NCI-H510A treated with DMSO at 0.1 percent for 48 hours (cell line): ENCODE data around the gene ABHD17A.
A peak's percentile ranks its signal among the peaks of the same experiment; 100 is the strongest.
"Not testable (repeated sequence)": the region's sequence is repeated elsewhere in the genome, so short reads cannot be mapped to it uniquely, and the experiment has no call there.

Experiments used
- DNase-seq: peaks from one replicate; lab custom pipeline; 2025; lab: John Stamatoyannopoulos, UW

Gene ABHD17A

DNA sequence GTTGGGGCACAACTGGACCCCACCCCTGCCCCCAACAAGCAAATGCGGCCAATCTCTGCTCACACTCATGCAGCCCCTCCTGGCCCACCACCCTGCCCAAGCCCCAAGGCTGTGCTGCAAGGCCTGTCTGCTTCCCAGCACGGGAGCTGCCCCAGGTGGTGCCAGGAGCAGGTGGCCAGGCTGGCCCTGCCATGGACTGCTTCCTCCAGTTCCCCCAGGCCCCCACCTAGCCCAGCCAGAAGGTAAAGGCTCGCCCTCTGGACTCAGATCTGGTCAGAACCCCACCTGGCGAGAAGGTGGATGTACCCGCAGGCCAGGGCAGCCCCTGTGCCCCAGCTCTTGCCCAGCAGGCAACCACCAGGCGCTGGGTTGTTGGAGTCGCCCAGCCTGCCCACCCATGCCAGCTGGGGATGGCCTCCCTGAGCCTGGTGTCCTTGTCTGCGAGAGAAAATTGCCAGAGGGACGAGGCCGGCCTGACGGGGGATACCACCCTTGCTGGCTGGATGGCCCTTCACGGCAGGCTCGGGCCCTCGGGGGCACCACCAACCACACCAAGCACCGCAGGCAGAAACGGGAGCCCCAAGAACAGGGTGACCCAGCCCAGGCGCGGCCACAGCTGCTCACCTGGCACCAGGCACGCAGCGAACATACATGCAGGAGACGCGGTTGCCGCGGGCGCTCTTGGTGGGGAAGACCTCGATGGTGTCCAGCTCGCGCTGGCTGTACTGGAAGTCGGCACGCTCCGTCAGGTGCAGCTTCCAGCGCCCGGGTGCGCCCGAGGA, 4.5 kb downstream of the ABHD17A start:
- no peak for DNase-seq

DNA sequence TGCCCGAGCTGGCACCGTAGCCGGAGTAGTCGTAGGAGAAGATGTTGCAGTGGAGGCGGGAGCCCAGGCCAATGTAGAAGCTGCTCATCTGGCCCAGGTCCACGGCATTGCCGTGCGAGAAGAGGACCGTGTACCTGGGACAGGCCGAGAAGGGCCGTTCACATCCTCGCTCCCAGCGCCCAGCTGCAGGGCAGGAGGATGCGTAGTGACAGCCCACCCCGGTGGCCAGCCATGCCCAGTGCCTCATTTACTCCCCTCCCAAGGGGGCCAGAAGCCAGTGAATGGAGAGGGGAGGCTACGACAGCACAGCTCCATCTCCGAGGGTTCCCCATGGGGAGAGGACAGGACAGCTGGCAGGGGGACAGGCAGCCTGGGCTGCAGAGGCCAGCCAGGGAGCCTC, 5.3 kb downstream of the ABHD17A start:
- DNase-seq: not testable (repeated sequence)

DNA sequence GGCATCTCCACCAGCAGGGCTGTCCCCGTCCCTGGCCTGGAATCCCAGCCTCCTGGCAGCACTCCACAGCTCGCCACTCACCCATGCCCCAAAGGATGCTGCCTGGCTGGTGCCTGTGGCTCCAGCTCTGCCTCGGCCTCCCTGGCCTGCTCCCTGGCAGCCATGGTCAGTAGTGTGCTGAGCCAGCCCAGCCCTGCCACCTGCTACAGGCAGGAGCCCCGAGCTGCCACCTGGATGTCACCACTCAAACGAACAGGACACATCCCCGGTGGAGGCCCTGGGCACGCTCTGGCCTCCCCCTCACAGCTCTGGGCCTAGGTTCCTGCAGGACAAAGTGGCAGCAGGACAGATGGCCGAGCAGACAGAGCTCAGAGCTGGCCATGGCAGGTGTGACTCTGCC, 6.7 kb downstream of the ABHD17A start:
- DNase-seq: not testable (repeated sequence)

DNA sequence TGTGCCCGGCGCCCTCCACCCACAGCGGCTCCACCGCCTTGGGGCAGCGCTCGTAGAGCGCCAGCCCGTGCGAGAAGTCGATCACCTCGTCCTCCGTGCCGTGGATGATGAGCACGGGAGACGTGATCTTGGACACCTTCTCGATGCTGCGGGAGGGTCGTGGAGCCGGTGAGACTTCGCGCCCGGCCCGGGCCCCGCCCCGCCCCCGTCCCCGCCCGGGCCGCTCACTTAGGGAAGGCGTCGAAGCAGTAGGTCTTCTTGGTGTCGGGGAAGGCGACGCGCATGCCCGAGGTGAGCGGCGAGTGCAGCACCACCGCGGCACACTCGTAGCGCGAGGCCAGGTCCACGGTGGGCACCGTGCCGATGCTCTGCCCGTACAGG, 8.0 kb downstream of the ABHD17A start:
- not testable (repeated sequence) for DNase-seq

DNA sequence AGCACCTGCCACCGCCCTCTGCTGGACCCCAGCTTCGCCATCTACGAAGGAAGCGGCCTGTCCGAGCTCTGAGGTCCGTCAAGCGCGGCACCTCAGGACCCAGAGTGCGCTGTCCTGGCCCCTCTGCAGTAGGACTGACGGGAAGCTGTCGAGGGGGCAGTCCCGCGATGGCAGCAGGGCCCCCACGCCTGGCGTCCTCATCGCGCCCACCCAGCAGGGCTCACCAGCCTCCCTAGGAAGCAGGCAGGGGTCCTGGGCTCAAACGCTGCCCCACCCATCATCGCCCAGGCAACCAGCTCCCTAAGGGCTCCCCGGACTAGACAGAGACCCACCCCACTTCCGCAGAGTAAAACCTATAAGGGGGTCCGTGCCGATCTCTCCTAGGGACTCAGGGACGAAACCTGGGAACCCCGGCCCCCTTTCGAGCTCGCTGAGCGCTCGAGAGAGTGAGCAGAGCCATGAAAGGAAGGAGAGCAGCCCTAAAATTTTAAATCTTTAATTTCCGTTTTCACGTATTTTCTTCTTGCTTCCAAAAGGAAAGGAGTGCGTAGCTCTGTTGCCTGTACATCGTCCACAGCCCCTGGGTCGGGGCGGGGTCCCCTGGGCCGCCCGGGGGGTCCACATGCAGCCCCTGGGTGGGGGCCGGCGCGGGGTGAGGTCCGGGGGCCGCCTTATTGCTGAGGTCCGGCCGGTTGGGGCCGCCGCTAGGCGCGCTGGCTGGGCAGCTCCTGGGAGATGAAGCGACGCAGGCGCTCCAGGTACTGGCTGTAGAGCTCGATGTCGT, 8.6 kb downstream of the ABHD17A start:
- DNase-seq: not testable (repeated sequence)

DNA sequence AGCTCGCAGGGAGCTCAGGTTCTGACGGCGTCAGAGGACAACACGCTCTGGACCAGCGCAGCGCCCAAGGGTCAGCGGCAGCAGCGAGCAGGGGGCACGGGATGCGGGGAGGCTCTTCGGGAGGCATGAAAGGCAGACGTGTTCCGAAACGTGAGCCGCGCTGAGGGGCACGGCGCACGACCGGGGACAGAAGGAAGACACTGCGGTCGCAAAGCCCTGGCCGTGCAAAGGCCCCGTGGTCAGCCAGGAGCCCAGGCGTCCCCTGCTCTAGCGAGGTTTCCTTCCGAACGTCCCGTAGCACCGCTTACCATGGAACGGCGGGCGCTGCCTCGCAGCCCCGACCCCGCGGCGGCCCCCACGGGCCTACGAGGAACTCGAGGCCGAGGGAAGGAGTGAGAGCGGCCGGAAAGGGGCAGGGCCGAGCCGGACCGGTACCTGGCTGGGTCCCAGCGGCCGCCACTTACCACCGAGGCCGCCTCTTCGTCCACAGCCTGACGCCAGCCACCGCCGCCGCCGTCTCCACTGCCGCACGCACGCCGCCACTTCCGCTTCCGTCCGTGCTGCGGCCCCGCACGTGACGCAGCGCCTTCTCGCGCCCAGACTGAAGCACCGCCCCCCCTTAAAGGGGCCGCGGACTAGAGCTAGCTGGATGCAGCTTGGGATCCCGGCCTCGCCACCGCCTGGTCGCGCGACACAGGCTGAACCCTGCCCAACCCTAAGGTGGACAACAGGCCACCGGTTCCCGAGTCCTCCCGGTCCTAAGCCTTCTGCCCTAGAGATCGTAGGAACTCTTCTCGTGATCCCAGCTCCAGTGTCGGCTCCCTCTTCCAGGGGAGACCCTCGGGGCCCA, 9.4 kb downstream of the ABHD17A start:
- DNase-seq: peak; percentile 58

DNA sequence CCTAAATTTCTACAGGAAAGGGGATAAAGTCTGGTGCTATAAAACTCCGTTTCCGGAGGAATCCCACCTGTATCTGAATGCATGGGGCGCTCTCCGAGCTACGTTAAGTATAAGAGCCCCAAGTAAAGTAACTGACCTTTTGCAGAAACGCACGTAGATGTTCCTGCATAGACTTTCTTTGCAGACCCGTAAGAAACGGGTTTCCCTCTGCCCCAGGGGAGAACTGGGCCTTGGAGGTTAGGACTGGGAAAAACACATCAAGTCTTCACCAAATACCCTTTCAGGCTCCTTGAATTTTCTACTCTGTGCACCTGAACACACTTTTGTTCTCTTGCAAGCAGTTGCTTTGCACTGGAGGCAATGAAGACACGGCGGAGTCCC, 10.0 kb downstream of the ABHD17A start:
- not testable (repeated sequence) for DNase-seq

DNA sequence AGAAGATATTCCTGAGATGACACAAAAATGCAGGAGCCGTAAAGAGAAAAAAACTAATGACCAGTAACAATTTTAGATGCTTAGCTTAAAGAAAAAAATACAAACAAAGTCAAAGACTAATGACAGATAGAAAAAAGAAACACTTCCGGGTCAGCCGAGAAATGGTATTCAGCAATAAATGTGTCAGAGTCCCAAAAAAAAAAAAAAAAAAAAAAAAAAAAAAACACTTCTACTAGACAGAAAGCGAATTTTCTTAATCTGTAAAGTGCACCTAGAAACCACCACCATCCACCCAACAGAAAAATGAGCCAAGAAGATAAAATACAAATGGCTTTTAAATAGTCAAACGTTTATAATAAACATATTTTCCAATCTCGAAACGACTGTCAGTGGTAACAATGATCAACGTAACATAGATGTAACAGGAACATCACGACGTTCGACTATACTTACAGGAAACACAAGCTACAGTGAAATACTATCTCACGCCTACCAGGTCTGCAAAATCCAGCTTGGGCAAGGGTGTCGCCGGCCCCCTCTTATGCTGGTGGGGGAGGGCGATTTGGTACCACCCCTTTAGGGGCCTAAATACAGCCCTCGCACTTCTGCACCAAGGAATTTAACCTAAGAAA, 10.6 kb downstream of the ABHD17A start:
- DNase-seq: no peak

DNA sequence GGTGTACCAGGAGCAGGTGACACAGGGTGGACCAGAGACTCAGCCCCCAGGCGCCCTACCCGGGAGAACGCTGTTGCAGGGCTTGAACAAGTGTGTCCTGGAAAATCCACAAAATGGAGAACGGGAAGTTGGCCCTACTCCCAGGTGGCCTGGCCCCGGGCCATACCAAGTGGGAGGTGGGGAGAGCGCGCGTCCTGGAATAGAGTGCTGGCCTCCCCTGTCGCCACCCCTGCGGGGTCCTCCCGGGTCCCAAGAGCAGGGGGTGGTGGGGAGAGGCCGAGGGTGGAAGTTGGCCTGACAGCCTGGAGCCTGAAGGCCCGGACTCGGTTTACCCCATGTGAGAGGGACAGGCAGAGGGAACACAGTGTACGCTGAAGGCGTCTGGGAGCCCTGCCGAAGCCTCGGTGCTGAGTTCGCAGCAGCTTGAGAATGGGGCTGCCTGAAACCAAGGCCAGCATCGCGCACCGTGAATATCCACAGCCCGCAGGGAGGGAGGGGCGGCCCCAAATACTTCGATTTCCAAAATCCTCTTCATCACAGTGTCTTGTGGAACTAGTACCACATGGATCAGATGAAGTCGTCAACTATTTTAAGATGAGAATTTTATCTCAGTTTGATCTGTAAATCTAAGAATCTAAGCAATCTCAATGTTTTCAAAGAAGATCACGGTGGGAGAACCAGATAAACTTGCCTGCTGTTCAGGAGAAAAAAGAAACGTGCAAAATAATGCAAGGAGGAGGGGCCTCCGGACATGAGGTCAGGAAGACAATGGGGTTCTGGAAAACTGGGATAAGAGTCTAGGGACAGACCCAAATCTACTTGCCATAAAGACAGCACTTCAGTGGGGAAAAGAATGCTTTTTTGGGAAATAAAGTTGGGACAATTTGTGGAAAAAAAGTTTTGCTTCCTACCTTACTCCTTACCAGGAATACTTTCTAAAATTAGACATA, 11.5 kb downstream of the ABHD17A start:
- DNase-seq: no peak

DNA sequence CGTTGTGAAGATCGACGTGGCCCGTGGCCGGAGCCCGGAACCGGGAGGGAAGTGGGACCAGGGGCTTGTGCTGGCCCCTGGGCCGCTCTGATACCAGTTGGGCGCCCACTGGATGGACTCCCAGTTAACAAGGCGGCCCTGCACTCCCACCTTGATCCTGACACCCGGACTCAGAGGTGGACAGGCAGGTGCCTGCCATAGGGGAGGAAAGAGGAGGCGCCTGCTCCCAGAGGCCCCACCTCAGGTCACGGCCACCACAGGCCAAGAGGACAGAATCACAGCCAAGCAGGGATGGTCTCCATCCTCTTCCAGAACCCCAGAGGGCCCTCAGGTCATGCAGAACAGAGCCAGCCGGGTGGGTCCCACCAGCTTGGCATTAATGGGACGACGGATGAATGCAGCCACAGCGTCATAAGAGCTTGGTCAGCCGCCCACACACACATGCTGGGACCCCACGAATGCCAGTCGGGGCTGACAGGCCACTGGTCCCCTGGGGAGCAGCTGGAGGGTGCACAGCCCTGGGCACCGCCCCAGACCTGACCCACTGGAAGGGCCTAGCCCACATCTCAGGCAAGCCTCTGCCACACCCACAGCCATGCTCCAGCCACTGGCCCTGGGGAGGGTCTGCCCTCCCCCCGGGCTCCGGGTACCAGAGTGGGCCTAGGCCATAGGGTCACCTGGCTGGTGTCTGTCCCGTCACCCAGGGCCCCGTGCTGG, 12.3 kb downstream of the ABHD17A start:
- no peak for DNase-seq

DNA sequence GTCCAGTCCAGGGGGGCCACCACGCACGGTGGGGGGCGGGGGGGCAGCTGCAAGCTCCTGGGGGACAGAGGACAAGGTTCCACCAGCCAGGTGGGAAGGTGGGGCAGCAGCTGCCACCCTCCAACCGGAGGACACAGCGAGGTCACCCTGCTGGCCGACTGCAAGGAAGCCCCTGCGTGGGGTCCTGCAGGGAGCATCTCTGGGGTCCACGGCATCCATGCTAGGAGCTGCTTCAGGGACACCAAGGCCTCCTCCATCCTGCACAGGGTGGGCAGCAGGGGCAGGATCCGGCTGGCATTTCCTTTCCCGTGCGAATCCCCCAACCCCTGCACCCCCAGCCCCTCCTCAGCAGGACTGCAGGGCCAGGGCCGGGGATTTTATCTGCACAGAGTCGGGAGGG, 13.7 kb downstream of the ABHD17A start:
- no peak for DNase-seq

DNA sequence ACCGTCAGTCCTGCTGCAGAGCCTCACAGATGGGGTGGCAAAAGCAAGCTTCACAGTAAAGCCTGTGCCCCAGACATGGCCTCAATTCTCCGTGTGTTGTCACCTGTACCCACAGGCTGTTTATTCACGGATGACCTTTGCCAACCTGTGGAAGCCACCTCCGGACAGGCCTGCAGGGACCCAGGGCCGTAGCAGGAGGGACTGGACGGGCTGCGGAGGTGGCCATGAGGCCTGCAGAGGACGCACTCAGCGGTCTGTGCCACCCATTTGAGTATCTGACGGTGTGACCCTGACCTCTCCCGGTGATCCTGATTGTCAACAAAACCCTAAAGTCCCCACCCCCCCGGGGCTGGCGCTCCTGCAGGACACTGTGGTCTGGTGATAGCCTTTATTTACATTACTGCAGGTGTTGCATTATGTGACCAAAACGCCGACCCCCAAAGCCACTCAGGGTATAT, 14.1 kb downstream of the ABHD17A start:
- no peak for DNase-seq

DNA sequence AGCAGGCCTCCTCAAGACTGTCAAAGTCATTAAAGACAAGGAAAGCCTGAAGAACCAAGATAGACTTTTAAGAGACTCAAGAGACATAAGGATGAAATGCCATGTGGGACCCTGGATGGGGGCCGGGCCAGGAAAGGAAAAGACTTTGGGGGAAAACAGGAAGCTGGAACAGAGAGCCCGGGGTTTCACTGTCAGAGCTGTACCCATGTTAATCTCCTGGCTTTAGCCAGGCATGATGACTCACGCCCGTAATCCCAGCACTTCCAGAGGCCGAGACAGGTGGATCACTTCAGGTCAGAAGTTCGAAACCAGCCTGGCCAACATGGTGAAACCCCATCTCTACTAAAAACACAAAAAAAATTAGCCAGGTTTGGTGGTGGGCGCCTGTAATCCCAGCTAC, 16.3 kb downstream of the ABHD17A start:
- no peak for DNase-seq

DNA sequence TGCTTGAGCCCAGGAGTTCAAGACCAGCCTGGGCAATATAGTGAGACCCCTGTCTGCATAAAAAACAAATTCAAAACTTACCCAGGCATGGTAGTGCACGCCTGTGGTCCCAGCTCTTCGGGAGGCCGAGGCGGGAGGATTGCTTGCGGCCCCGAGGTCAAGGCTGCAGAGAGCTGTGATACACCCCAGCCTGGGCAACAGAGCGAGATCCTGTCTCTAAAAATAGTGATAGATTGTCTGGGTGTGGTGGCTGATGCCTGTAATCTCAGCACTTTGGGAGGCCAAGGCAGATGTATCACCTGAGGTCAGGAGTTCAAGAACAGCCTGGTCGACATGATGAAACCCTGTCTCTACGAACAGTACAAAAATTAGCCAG, 18.0 kb downstream of the ABHD17A start:
- no peak for DNase-seq

DNA sequence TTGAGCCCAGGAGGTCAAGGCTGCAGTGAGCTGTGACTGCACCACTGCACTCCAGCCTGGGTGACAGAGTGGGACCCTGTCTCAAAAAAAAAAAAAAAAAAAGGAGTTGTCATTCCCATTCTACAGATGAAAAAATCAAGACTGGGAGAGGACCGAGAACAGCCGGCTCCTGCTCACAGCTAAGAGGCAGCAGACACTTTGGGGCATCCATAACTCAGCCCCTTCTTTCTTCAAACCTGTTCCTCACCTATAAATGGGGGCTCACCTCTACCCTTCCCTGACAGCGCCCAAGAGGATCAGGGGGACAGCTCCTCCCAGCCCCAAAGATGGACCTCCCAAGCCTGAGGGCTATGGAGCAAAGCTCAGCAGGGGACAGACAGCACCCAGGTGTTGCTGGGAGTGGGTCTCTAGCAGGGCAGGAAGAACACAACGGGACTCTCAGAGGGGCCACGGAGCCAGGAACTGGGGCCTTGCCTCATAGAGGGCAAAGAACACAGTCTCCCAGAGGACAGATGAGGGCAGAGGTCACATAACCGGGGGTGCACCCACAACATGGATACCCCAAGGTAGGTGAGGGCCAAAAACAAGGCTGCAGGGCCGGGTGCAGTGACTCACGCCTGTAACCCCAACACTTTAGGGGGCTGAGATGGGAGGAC, 18.5 kb downstream of the ABHD17A start:
- DNase-seq: no peak

DNA sequence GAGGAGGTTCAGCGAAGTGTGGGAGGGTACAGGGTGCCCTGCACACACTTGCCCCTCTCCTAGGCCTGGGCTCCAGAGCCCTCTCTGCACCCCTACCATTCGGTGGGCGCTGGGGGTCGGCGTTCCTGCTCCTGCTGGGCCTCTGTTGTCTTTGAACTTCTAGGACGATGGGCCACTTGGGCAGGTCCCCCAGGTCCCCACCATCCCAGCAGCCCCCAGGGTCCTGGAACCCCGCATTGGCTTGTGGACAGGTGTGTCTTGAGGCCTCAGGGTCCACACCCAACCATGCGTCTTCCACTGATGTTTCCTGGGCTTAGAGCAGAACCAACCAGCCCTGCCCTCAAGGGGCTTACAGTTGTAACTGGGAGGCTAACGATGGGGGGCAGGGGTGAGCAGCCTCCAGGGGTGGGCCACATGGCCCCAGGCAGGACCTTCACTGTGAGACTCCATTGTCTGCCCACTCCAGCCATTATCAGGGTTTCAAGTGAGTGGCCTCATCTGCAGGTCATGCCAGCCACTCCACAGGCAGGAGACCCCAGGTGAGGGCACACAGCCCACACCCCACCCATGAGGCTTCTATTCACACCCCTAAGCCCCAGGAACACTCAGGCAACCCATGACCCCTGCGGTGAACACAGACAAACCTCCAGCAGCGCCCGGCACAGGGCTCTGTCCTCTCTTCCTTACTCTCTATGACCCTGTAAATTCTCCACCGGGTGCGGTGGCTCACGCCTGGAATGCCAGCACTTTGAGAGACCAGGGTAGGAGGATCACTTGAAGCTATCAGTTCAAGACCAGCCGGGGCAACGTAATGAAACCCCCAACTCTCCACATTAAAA, 19.9 kb downstream of the ABHD17A start:
- DNase-seq: no peak

DNA sequence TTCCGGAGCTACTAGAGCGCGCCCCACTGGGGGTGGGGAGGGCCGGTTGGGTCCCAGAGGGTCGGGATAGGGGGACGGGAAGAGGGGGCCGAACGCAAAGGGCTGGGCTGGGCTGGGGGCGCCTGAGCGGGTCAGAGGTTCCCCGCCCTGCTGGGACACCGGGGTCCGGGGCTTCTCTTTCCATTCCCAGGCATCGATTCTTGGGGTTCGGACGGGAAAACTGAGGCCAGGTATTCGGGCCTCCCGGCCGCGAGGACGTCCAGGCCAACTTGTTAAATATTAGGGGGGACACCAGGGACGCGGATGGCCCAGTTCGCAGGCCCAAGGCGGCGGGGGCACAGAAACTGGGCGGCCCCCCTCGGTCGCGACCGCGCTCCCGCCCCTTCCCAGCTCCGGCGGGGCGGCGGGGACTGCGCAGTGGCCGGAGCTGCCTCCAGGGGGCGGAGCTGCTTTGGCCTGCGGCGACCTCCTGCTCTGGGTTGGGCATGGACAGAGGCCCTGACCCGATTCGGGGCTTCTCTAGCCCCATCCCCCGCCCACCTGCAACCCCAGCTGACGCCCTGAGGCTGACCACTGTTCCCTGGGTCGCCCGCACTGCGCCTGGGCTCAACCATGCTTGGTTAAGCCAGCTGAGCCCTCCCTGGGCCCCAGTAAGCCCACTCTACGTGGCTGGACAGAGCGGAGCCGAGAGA, 20.7 kb downstream of the ABHD17A start:
- DNase-seq: peak; percentile 32
